Osteocyte (in vitro differentiated cells): ENCODE results near the gene CSPG4. TPM values are rescaled to one million over a fixed set of nuclear protein-coding genes. Genes with fewer than 3 reads are reported as not detected.

Source experiments
- DNase-seq: peaks from one replicate; pipeline ENCODE4 v3.0.0; 2021; ENCODE audit warnings: mixed read lengths; ENCODE audit not compliant: unreplicated experiment; ENCODE audit errors: extremely low spot score
- H3K27ac Mint-ChIP-seq: one replicate; pipeline ENCODE4 v1.8.0; 2021; ENCODE audit warnings: mild to moderate bottlenecking, mixed read lengths; ENCODE audit not compliant: unreplicated experiment
- H3K27me3 Mint-ChIP-seq: one replicate; pipeline ENCODE4 v1.8.0; 2021; ENCODE audit warnings: mixed read lengths; ENCODE audit not compliant: unreplicated experiment
- H3K36me3 Mint-ChIP-seq: one replicate; pipeline ENCODE4 v1.8.0; 2021; ENCODE audit warnings: mixed read lengths; ENCODE audit not compliant: unreplicated experiment
- H3K4me1 Mint-ChIP-seq: one replicate; pipeline ENCODE4 v1.8.0; 2021; ENCODE audit warnings: mixed read lengths; ENCODE audit not compliant: unreplicated experiment
- H3K4me3 Mint-ChIP-seq: one replicate; pipeline ENCODE4 v1.8.0; 2021; ENCODE audit warnings: mild to moderate bottlenecking, moderate library complexity, mixed read lengths; ENCODE audit not compliant: unreplicated experiment
- H3K9me3 Mint-ChIP-seq: one replicate; pipeline ENCODE4 v1.8.0; 2021; ENCODE audit warnings: mixed read lengths; ENCODE audit not compliant: unreplicated experiment
- total RNA-seq: library from RNA; stranded (reverse); gene quantifications from 2 replicates; pipeline ENCODE4 v1.2.1, GENCODE V29; 2021
- TF ChIP-seq, protein P1 (sequence below): fragments of 200-600 bp; sonication (generic); IDR thresholded peaks from 2 replicates; pipeline ENCODE4 v1.5.0; 2021; ENCODE audit warnings: antibody characterized with exemption, mild to moderate bottlenecking, moderate library complexity

Gene CSPG4
- total RNA-seq, 1 donor from 2014 or later = 43.3 TPM

DNA sequence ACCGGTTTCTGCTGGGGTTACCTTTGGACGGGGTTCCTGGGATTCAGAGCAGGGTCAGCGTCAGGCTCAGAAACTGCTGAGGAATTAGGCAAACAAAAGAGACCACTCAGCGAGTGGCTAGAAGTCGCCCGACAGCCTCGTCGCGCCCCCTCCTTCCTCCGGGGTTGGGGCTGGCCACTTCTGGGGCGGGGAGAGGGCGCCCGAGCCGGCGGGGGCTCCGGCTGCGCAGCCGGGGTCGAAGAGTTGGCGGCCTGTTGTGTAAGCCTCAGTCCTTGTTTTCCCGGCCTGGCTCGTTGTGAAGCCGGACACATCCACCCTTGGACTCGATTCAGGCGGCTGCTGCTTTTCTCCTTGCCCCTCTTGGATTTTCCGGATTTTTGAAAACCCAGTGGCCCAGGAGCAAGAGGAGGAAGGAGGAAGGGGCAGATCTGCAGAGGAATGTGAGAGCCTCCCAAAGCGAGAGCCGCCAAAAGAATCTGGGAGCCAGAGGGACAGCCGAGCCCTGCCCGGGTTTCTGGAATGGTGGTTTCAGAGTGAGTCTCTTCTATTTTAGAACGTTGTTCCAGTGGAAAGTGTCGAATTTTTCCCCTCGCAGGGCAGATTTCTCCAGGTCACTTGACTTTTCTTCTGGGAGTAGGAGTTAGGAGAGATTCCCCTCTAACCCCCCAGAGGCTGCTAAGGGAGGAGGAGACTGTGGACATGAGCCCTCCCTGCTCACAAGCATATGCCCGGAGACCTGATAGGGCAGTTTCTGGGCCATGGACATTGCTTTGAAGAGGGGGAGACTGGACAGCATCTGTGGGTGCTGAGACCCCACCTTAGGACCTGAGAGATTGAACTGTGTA, 64.3 kb downstream of the CSPG4 start:
- TF ChIP-seq, protein P1, sequence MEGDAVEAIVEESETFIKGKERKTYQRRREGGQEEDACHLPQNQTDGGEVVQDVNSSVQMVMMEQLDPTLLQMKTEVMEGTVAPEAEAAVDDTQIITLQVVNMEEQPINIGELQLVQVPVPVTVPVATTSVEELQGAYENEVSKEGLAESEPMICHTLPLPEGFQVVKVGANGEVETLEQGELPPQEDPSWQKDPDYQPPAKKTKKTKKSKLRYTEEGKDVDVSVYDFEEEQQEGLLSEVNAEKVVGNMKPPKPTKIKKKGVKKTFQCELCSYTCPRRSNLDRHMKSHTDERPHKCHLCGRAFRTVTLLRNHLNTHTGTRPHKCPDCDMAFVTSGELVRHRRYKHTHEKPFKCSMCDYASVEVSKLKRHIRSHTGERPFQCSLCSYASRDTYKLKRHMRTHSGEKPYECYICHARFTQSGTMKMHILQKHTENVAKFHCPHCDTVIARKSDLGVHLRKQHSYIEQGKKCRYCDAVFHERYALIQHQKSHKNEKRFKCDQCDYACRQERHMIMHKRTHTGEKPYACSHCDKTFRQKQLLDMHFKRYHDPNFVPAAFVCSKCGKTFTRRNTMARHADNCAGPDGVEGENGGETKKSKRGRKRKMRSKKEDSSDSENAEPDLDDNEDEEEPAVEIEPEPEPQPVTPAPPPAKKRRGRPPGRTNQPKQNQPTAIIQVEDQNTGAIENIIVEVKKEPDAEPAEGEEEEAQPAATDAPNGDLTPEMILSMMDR = no peak
- Mint-ChIP-seq H3K27me3 (no peaks in the 10 kb centered on the region), H3K9me3 (no peaks in the 10 kb centered on the region), H3K27ac (peak overlapping the region; percentile 96), H3K4me3 (peak overlapping the region; percentile 90), H3K4me1 (peaks cover 70% of the 10 kb centered on the region), H3K36me3 (peaks cover 15% of the 10 kb centered on the region)
- no peak for DNase-seq

DNA sequence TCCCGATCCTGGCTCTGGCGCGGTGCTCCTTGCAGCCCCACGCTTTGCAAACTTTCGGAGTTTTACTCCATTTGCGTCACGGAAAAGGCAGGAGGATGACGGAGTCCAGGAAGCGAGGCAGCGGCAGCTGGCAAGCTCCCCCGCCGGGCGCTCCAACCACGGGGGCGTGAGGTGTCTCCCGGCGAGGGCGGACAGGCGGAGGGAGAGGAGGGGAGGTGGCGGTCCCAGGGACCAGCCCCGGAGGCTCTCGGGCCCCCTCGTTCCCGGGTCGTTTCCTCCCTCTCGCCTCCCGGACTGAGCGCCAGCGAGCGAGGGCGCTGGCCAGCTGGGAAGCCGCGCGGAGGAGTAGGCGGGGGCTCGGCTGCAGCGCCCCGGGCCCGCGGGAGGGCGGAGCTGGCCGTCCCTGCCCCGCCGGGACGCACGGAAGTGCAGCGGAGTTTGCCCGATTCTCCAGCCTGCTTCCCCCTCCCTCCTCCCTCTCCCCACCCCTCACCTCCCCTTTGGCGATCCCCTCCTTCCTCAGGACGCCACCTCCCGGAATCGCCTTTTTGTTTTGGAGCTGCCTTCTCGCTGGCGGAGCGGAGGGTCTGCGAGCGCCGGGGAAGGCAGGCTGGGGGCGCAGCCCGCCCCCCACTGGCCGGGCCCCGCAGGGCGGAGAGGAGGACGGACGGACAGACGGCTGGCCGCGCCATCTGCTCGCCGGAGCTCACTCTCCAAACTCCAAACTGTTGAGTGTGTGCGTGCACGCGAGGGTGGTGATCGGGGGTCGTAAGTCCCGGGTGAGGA, 65.1 kb downstream of the CSPG4 start, which contains the start of gene SNX33:
Gene SNX33 (plus strand): TSS at position 543 of the 786 bp plus-strand sequence. CDS start 1,191 bp downstream, outside the sequence.
- Mint-ChIP-seq H3K27me3 (no peaks in the 10 kb centered on the region), H3K9me3 (no peaks in the 10 kb centered on the region), H3K4me1 (peaks cover 61% of the 10 kb centered on the region), H3K4me3 (peak within 1 kb of the TSS; percentile 90), H3K27ac (peak within 1 kb of the TSS; percentile 96), H3K36me3 (peaks cover 15% of the 10 kb centered on the region)
- DNase-seq = peak; percentile 92
- TF ChIP-seq, protein P1 = peak; percentile 63

DNA sequence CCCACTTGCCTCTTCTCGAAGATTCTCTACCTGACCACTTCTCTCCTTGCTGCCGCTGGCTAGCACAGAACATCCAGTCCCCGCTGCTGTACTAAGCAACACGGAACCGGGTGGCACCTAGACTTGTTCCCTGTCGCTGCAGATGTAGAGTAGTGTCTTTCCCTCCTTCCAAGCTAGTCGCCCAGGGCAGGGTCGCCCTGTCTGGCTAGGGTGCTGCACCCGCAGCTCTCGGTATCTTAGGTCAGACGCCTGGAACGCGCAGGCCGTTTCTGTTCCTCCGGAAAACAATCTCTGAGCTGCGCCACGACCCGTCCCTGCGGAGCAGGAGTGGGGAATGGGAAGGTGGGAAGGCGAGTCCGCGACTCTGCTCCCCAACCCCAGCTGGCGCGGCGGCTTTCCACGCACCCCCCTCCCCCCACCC, 65.7 kb downstream of the CSPG4 start:
- H3K4me1 Mint-ChIP-seq = peaks cover 55% of the 10 kb centered on the region
- no peaks in the 10 kb centered on the region for H3K9me3 Mint-ChIP-seq
- no peak for DNase-seq
- TF ChIP-seq, protein P1 = no peak
- no peaks in the 10 kb centered on the region for H3K27me3 Mint-ChIP-seq
- peak overlapping the region; percentile 94 for H3K27ac Mint-ChIP-seq
- H3K36me3 Mint-ChIP-seq = peaks cover 15% of the 10 kb centered on the region
- H3K4me3 Mint-ChIP-seq = peak overlapping the region; percentile 89

DNA sequence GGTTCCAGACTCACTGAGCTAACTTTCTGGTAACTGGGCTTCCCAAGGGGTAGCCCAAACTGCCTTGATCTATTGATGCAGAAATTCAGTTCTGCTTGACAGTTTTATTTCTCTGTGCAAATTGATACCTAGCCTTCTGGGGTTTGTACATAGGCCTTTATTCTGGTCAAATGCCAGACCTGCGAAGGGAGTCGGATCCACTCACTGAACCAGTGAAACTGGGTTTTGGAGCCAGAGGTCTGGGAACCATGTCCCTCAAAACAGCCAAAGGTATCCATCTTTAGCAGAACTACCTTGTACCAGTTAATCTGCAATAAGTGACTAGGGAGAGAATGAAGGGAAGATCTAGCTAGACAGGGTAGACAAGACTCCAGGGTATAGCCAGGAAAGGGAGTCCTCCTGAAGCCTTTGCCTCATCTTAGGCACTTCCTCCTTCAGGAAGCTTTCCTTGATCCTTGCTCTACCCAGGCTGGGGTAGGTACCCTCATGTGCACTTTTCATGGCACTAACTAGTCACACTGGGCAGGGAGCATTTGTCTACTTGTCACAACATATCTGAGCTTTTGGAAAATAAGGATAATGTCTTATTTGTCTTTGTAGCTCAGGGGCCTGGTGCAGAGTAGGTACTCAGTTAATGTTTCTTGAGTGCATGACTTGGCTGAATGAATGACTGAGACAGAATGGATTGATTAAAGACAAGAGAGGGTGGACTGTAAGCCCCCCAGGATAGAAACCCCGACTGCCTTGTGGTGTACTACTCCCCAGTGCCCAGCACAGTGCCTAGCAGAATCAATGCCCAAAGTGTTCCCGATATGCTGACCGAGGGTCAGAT, 66.3 kb downstream of the CSPG4 start:
- no peak for DNase-seq
- H3K27me3 Mint-ChIP-seq = no peaks in the 10 kb centered on the region
- H3K9me3 Mint-ChIP-seq = no peaks in the 10 kb centered on the region
- peaks cover 49% of the 10 kb centered on the region for H3K4me1 Mint-ChIP-seq
- TF ChIP-seq, protein P1 = no peak
- peak overlapping the region; percentile 94 for H3K27ac Mint-ChIP-seq
- peak overlapping the region; percentile 89 for H3K4me3 Mint-ChIP-seq
- peaks cover 15% of the 10 kb centered on the region for H3K36me3 Mint-ChIP-seq
